Mesenteric fat pad (tissue), 1 donor: ENCODE data around the gene ANAPC7. TPM values are rescaled to one million over a fixed set of nuclear protein-coding genes. Genes with fewer than 3 reads are reported as not detected.
"Not testable (repeated sequence)": the region's sequence is repeated elsewhere in the genome, so short reads cannot be mapped to it uniquely, and the experiment has no call there.

ENCODE experiments used
- DNase-seq: peaks from one replicate; pipeline ENCODE4 v3.0.0-alpha.2; 2020; ENCODE audit warnings: low spot score
- total RNA-seq: library from RNA; stranded (reverse); fragmentation: NEBNext Ultra II Directional; extraction: Animal tissue kit (Norgen Biotek cat#: 25700); gene quantifications from one replicate; pipeline ENCODE4 v1.2.1, GENCODE V29; 2021
- donor health status: DM: yes; HTN: yes; CAD: no.

The ANAPC7 gene
- total RNA-seq, 1 donor from 2014 or later, result 47.1 TPM

GRCh38 chr12:110373962-110374611, 29.4 kb downstream of the ANAPC7 start:
- no peak for DNase-seq

- no peak for DNase-seq
These were observed 30.1 kb downstream of the ANAPC7 start for GRCh38 chr12:110373425-110373824.

- no peak for DNase-seq
These were observed 30.5 kb downstream of the ANAPC7 start for GRCh38 chr12:110373025-110373424.

- no peak for DNase-seq
These were observed 31.5 kb downstream of the ANAPC7 start for GRCh38 chr12:110372056-110372425.

GRCh38 chr12:110371408-110372055, 32.0 kb downstream of the ANAPC7 start:
- peak; percentile 82 for DNase-seq

GRCh38 chr12:110370732-110371231, 32.7 kb downstream of the ANAPC7 start:
- DNase-seq, result no peak

- DNase-seq, result no peak
These were observed 33.5 kb downstream of the ANAPC7 start for GRCh38 chr12:110369992-110370391.

GRCh38 chr12:110367181-110367864, 36.2 kb downstream of the ANAPC7 start:
- DNase-seq, result no peak

- DNase-seq, result no peak
These were observed 37.0 kb downstream of the ANAPC7 start for GRCh38 chr12:110366321-110367142.

- no peak for DNase-seq
These were observed 37.8 kb downstream of the ANAPC7 start for GRCh38 chr12:110365489-110366320.

- DNase-seq, result no peak
These were observed 42.3 kb downstream of the ANAPC7 start for GRCh38 chr12:110361216-110361615.

- not testable (repeated sequence) for DNase-seq
These were observed 45.0 kb downstream of the ANAPC7 start for GRCh38 chr12:110358384-110359097.

- DNase-seq, result peak; percentile 35
These were observed 48.4 kb downstream of the ANAPC7 start for GRCh38 chr12:110355073-110355472.

- peak; percentile 51 for DNase-seq
These were observed 49.2 kb downstream of the ANAPC7 start for GRCh38 chr12:110354172-110354780.

- peak; percentile 28 for DNase-seq
These were observed 50.1 kb downstream of the ANAPC7 start for GRCh38 chr12:110353211-110353965.

GRCh38 chr12:110352401-110352800, 51.1 kb downstream of the ANAPC7 start:
- DNase-seq, result no peak

- peak; percentile 53 for DNase-seq
These were observed 52.4 kb downstream of the ANAPC7 start for GRCh38 chr12:110351119-110351518.

GRCh38 chr12:110349514-110350151, 53.9 kb downstream of the ANAPC7 start:
- peak; percentile 64 for DNase-seq
